ENCODE measurements around the gene FMN1. TPM values are rescaled to one million over a fixed set of nuclear protein-coding genes. Genes with fewer than 3 reads are reported as not detected.

FMN1 gene
- total and polyA plus RNA-seq, 2 of the 8 experiments (the other 6 are each of a cell fraction or from before 2014, with no cell fraction given) = 0.27 to 3.7 TPM

DNA sequence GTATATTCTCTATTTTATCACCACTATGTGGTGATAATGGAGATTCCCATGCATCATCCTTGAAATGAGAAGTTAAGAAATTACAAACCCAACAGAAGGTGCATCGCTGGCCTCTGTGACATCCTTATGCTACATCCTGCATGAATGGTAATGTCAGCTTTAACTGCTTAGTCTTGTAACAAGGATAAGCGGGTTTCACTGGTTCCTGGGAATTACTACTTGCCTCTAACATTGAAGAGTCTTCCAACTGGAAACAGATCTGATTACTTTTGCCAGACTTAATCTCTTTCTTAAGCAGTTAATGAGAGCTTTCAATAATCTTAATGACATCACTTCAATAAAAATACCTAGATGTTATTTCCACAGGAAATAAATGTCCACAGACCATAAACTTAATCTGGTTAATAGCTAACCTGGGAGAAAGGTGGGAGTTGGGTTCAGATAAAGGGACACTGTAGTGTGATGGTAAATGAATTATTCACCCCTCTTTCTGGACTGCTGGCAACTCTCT lies 44.0 kb downstream of the FMN1 start:
- H2BK12ac ChIP-seq (ENCODE audit: low read depth, low read length) = no peak overlapping the region
- H2BK5ac ChIP-seq (ENCODE audit: low read depth, low read length) = no peak overlapping the region
- H3K14ac ChIP-seq (ENCODE audit: insufficient read length) = no peak overlapping the region
- H3K9ac ChIP-seq (replicated peaks in 1 of 4; ENCODE audit: extremely low read depth in 1 of 4, low read depth in 3 of 4, low read length in 3 of 4) = no peak overlapping the region
- ChIA-PET CTCF (ENCODE audit: partially characterized antibody) (interaction anchor here (1.1 to 2.0 kb wide), 3 partner anchors 27 to 65 kb away, joined by 3 to 4 read pairs (median 3); no protein-coding TSS in a partner anchor), POLR2A (ENCODE audit: partially characterized antibody) (no interaction called here)
- H3K79me2 ChIP-seq (ENCODE audit: control insufficient read depth in 1 of 2, insufficient read depth in 2 of 2, low read length in 2 of 2) = no peaks in the 10 kb centered on the region
- H2AK5ac ChIP-seq (ENCODE audit: low read depth, low read length) = no peak overlapping the region
- H3K4me3 ChIP-seq (ENCODE audit: extremely low read depth in 1 of 4, insufficient read depth in 2 of 4, low read depth in 3 of 4, low read length in 4 of 4) = no peak overlapping the region
- no peak overlapping the region for H3K56ac ChIP-seq (replicated peaks; ENCODE audit: insufficient read length, low read depth, low read length)
- 93% methylated on average over 2 of the region's 2 CpGs; no CpG with 5 or more reads in 1 of the 2 experiments for WGBS, 2 experiments (ENCODE audit: extremely low coverage in 1 of 2, insufficient coverage in 1 of 2, insufficient read length in 1 of 2, insufficient replicate concordance in 2 of 2, low coverage in 1 of 2, low lambda C conversion rate in 2 of 2, missing lambda C conversion rate in 1 of 2)
- DNase-seq (ENCODE audit: low read depth in 1 of 2, low spot score in 2 of 2) (no peak), FAIRE-seq (no peak)
- no peak overlapping the region for H2BK15ac ChIP-seq (ENCODE audit: low read length)
- H2BK20ac ChIP-seq (ENCODE audit: low read length) = no peak overlapping the region
- H2AFZ ChIP-seq (ENCODE audit: low read length) = no peak overlapping the region; the same call in 1 of the 2 replicates
- H3K9me3 ChIP-seq (ENCODE audit: insufficient read depth in 2 of 2, low read depth in 1 of 2, low read length in 1 of 2) = no peaks in the 10 kb centered on the region
- no peaks in the 10 kb centered on the region for H3K27me3 ChIP-seq (replicated peaks in 1 of 4; ENCODE audit: control insufficient read depth in 3 of 4, extremely low read depth in 1 of 4, insufficient read depth in 3 of 4, low read length in 3 of 4)
- no peaks in the 10 kb centered on the region for H4K20me1 ChIP-seq (replicated peaks in 1 of 2; ENCODE audit: control insufficient read depth in 1 of 2, insufficient read depth in 2 of 2, low read length in 2 of 2)
- no peak overlapping the region for H3K4ac ChIP-seq (replicated peaks; ENCODE audit: insufficient read length, low read depth, low read length)
- no peaks in the 10 kb centered on the region for H3K36me3 ChIP-seq (ENCODE audit: control insufficient read depth in 2 of 4, insufficient read depth in 4 of 4, low read length in 3 of 4)
- TF ChIP-seq CEBPB (IDR thresholded peaks at IDR 0.05; ENCODE audit: low read depth, low read length) (no peak), GABPA (IDR thresholded peaks at IDR 0.05; ENCODE audit: borderline replicate concordance, insufficient read depth, low read length) (no peak), KDM4A (IDR thresholded peaks at IDR 0.05; ENCODE audit: low read depth, low read length, severe bottlenecking) (no peak), CBX8 (IDR thresholded peaks at IDR 0.05; ENCODE audit: borderline replicate concordance, low read depth, low read length) (no peak), SIX5 (IDR thresholded peaks at IDR 0.05; ENCODE audit: low read depth, low read length) (no peak), RFX5 (IDR thresholded peaks at IDR 0.05; ENCODE audit: borderline replicate concordance, low read depth, low read length) (no peak), YY1 (IDR thresholded peaks at IDR 0.05; ENCODE audit: low read depth, low read length) (no peak)
- TF ChIP-seq, protein P1, sequence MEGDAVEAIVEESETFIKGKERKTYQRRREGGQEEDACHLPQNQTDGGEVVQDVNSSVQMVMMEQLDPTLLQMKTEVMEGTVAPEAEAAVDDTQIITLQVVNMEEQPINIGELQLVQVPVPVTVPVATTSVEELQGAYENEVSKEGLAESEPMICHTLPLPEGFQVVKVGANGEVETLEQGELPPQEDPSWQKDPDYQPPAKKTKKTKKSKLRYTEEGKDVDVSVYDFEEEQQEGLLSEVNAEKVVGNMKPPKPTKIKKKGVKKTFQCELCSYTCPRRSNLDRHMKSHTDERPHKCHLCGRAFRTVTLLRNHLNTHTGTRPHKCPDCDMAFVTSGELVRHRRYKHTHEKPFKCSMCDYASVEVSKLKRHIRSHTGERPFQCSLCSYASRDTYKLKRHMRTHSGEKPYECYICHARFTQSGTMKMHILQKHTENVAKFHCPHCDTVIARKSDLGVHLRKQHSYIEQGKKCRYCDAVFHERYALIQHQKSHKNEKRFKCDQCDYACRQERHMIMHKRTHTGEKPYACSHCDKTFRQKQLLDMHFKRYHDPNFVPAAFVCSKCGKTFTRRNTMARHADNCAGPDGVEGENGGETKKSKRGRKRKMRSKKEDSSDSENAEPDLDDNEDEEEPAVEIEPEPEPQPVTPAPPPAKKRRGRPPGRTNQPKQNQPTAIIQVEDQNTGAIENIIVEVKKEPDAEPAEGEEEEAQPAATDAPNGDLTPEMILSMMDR (IDR thresholded peaks at IDR 0.05; ENCODE audit: control extremely low read depth in 1 of 3, insufficient read depth in 1 of 3, low read depth in 1 of 3, low read length in 3 of 3) = no peak
- H3K27ac ChIP-seq (ENCODE audit: low read depth, low read length) = no peak overlapping the region
- H3K4me2 ChIP-seq (ENCODE audit: insufficient read depth in 1 of 2, low read depth in 2 of 2, low read length in 2 of 2) = no peak overlapping the region
- no peak overlapping the region for H4K5ac ChIP-seq (ENCODE audit: insufficient read length, low read depth, low read length)
- H3K23me2 ChIP-seq (ENCODE audit: low read depth, low read length) = no peaks in the 10 kb centered on the region; the same call in 1 of the 2 replicates
- no peaks in the 10 kb centered on the region for H3K79me1 ChIP-seq (ENCODE audit: low read depth, low read length)
- no peak overlapping the region for H3K23ac ChIP-seq (ENCODE audit: insufficient read length)
- H4K91ac ChIP-seq (replicated peaks; ENCODE audit: insufficient read length, low read length) = no peak overlapping the region
- no peak overlapping the region for H4K8ac ChIP-seq (ENCODE audit: extremely low read depth, insufficient read depth, low read length)
- 0 out of 7 replicates have a peak, but pooled peaks cover 0 to 2% (median 0%) of the 10 kb centered on the region in 4 experiments for H3K4me1 ChIP-seq (replicated peaks in 1 of 4; ENCODE audit: control insufficient read depth in 3 of 4, insufficient read depth in 4 of 4, low read length in 3 of 4)
- no peak overlapping the region for H2BK120ac ChIP-seq (replicated peaks; ENCODE audit: low read depth, low read length)
- H3K18ac ChIP-seq (ENCODE audit: extremely low read depth, low read length) = no peak overlapping the region
